Measurements from ENCODE around the gene FAM13B. TPM values are rescaled to one million over a fixed set of nuclear protein-coding genes. Genes with fewer than 3 reads are reported as not detected.

Gene FAM13B
- polyA plus RNA-seq, 3 donors: 11.5 to 17.0 (median 12.9) TPM

DNA sequence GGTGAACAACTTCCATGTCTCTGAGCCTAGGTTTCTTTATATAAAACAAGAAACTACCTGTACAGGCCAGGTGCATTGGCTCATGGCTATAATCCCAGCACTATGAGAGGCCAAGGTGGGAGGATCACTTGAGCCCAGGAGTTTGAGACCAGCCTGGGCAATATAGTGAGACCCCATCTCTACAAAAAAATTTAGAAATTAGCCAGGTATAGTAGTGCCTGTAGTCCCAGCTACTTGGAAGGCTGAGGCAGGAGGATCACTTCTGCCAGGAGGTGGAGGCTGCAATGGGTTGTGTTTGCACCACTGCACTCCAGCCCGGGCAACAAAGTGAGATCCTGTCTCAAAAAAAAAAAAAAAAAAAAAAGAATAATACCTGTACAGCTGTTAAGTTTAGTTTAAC lies 11.1 kb downstream of the FAM13B start:
- Histone ChIP-seq H3K9me3 (replicated peaks in 1 of 2; ENCODE audit: control insufficient read depth in 1 of 2, insufficient read depth in 1 of 2, low read length in 2 of 2) (no peaks in the 10 kb centered on the region), H3K27ac (ENCODE audit: low read depth in 1 of 2, low read length in 2 of 2) (no peak overlapping the region), H3K79me2 (ENCODE audit: insufficient read depth, low read length) (peaks cover 94% of the 10 kb centered on the region), H3K27me3 (ENCODE audit: control insufficient read depth in 2 of 2, insufficient read depth in 2 of 2, low read length in 2 of 2) (no peaks in the 10 kb centered on the region), H3K4me3 (replicated peaks in 1 of 3; ENCODE audit: low read depth in 2 of 3, low read length in 3 of 3) (no peak overlapping the region), H3K36me3 (replicated peaks in 1 of 2; ENCODE audit: control insufficient read depth in 1 of 2, insufficient read depth in 2 of 2, low read length in 2 of 2) (peaks cover 33 to 43% of the 10 kb centered on the region in 2 donors), H3K9ac (ENCODE audit: insufficient read depth, low read length, poor library complexity, severe bottlenecking) (no peak overlapping the region), H3K4me1 (ENCODE audit: control insufficient read depth in 1 of 2, insufficient read depth in 2 of 2, low read length in 2 of 2) (no peaks in the 10 kb centered on the region), H2AFZ (ENCODE audit: insufficient read depth, low read depth, low read length, poor library complexity, severe bottlenecking) (no peak overlapping the region), H3K4me2 (replicated peaks; ENCODE audit: extremely low read depth, low read length, poor library complexity, severe bottlenecking) (no peak overlapping the region), H4K20me1 (ENCODE audit: insufficient read depth, low read length) (peaks cover 95% of the 10 kb centered on the region)
- H3K27me3 Mint-ChIP-seq (ENCODE audit: low read depth in 3 of 3): no peaks in the 10 kb centered on the region
- intact Hi-C loops (cut with micrococcal nuclease): no loop called here
- H3K4me3 Mint-ChIP-seq: no peak overlapping the region
- no CpG with 5 or more reads among the region's 1 CpG for WGBS (ENCODE audit: insufficient coverage)
- TF ChIP-seq, protein P1, sequence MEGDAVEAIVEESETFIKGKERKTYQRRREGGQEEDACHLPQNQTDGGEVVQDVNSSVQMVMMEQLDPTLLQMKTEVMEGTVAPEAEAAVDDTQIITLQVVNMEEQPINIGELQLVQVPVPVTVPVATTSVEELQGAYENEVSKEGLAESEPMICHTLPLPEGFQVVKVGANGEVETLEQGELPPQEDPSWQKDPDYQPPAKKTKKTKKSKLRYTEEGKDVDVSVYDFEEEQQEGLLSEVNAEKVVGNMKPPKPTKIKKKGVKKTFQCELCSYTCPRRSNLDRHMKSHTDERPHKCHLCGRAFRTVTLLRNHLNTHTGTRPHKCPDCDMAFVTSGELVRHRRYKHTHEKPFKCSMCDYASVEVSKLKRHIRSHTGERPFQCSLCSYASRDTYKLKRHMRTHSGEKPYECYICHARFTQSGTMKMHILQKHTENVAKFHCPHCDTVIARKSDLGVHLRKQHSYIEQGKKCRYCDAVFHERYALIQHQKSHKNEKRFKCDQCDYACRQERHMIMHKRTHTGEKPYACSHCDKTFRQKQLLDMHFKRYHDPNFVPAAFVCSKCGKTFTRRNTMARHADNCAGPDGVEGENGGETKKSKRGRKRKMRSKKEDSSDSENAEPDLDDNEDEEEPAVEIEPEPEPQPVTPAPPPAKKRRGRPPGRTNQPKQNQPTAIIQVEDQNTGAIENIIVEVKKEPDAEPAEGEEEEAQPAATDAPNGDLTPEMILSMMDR (IDR thresholded peaks at IDR 0.05): no peak
- H3K4me1 Mint-ChIP-seq: peaks cover 38% of the 10 kb centered on the region
- H3K27ac Mint-ChIP-seq: peak overlapping the region in 3 of 7 donors; percentile 8 to 38 (median 15)
- DNase-seq: no peak
- H3K36me3 Mint-ChIP-seq: peaks cover 33 to 38% of the 10 kb centered on the region in 2 donors
- no peaks in the 10 kb centered on the region for H3K9me3 Mint-ChIP-seq

DNA sequence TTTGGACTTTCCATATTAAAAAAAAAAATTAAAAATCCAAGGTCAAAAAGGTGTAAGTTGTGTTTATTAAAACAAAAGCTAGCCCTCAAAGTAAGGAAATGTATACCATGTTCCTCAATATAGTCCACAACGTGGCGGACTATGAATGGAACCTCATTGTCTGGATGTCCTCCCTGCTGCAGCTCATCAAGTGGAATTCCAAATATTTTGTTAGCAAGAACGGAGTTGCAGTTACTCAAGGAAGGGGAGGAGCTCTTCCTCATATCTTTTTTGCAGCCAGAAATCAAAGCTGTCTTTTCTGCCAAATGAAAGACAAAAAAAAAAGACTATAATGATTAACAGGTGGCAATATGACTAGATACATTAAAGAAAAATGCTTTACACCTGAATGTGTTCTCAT lies 14.0 kb downstream of the FAM13B start:
- H3K4me1 Mint-ChIP-seq: peaks cover 20% of the 10 kb centered on the region
- no peak overlapping the region for H3K27ac Mint-ChIP-seq
- no peak overlapping the region for H2AFZ ChIP-seq (ENCODE audit: insufficient read depth, low read depth, low read length, poor library complexity, severe bottlenecking)
- H3K4me2 ChIP-seq (replicated peaks; ENCODE audit: extremely low read depth, low read length, poor library complexity, severe bottlenecking): no peak overlapping the region
- no peak overlapping the region for H3K4me3 ChIP-seq (replicated peaks in 1 of 3; ENCODE audit: low read depth in 2 of 3, low read length in 3 of 3)
- H3K9me3 Mint-ChIP-seq: no peaks in the 10 kb centered on the region
- intact Hi-C loops (cut with micrococcal nuclease): no loop called here
- DNase-seq: no peak
- TF ChIP-seq, protein P1 (IDR thresholded peaks at IDR 0.05): no peak
- peaks cover 91% of the 10 kb centered on the region for H3K79me2 ChIP-seq (ENCODE audit: insufficient read depth, low read length)
- H3K9ac ChIP-seq (ENCODE audit: insufficient read depth, low read length, poor library complexity, severe bottlenecking): no peak overlapping the region
- WGBS (ENCODE audit: insufficient coverage): 100% methylated on average over 1 of the region's 3 CpGs
- no peak overlapping the region for H3K27ac ChIP-seq (ENCODE audit: low read depth in 1 of 2, low read length in 2 of 2)
- no peaks in the 10 kb centered on the region for H3K27me3 ChIP-seq (ENCODE audit: control insufficient read depth in 2 of 2, insufficient read depth in 2 of 2, low read length in 2 of 2)
- H4K20me1 ChIP-seq (ENCODE audit: insufficient read depth, low read length): peaks cover 95% of the 10 kb centered on the region
- peaks cover 56 to 61% of the 10 kb centered on the region in 2 donors for H3K36me3 Mint-ChIP-seq
- no peaks in the 10 kb centered on the region for H3K27me3 Mint-ChIP-seq (ENCODE audit: low read depth in 3 of 3)
- no peak overlapping the region for H3K4me3 Mint-ChIP-seq
- peaks cover 58 to 72% of the 10 kb centered on the region in 2 donors for H3K36me3 ChIP-seq (replicated peaks in 1 of 2; ENCODE audit: control insufficient read depth in 1 of 2, insufficient read depth in 2 of 2, low read length in 2 of 2)
- no peaks in the 10 kb centered on the region for H3K4me1 ChIP-seq (ENCODE audit: control insufficient read depth in 1 of 2, insufficient read depth in 2 of 2, low read length in 2 of 2)
- no peaks in the 10 kb centered on the region for H3K9me3 ChIP-seq (replicated peaks in 1 of 2; ENCODE audit: control insufficient read depth in 1 of 2, insufficient read depth in 1 of 2, low read length in 2 of 2)
